HepG2 (cell line): Measurements from ENCODE around the gene ATP9A. TPM values are rescaled to one million over a fixed set of nuclear protein-coding genes. Genes with fewer than 3 reads are reported as not detected.

ENCODE experiments used
- ATAC-seq: fragments of 200-7000 bp; cut with Tn5 transposase; 3 replicates; pipeline ENCODE4 v1.9.1; 2020; ENCODE audit warnings: mild to moderate bottlenecking, moderate library complexity
- BruUV-seq: library from RNA; stranded (reverse); fragments of 400-500 nt; replicated peaks from 2 replicates; lab custom pipeline; 2021; lab: Mats Ljungman, UMichigan
- CTCF ChIA-PET: fragments of 300-600 bp; formaldehyde crosslinking; extraction: SDS; loops from one replicate; lab custom pipeline; 2021; ENCODE audit warnings: low total read pairs, inconsistent platforms, low intra/inter-chr PET ratio; lab: Yijun Ruan, JAX
- POLR2A ChIA-PET: fragments of 350-600 bp; sonication (Branson Sonifier 250); formaldehyde crosslinking; loops from one replicate; lab custom pipeline; 2020; ENCODE audit warnings: antibody characterized with exemption, inconsistent platforms; lab: Yijun Ruan, JAX
- DNase-seq: peaks from one replicate; pipeline ENCODE4 v3.0.0-alpha.2; 2015; ENCODE audit warnings: low spot score
- FAIRE-seq: peaks from 3 replicates; lab custom pipeline; 2011; peaks lifted over from hg19 to GRCh38; lab: Jason Lieb, UNC
- H2AFZ ChIP-seq: one replicate; pipeline ENCODE4 v1.6.1; 2011; ENCODE audit warnings: low read length, inconsistent platforms
- H3K27ac ChIP-seq: fragments of 300-600 bp; 3 replicates; pipeline ENCODE4 v1.8.0; 2011; ENCODE audit warnings: mixed run types, mild to moderate bottlenecking, mixed read lengths, low read length, inconsistent platforms; ENCODE audit not compliant: insufficient read depth; ENCODE audit errors: extremely low read length
- H3K27me3 ChIP-seq, 2 experiments: fragments of 200-600 bp in 1 of 2; 2 replicates in 1 of 2; 3 replicates in 1 of 2; pipeline versions ENCODE4 v1.6.0 to v1.8.0; 2011; ENCODE audit warnings: low read length in 2 of 2, mild to moderate bottlenecking in 2 of 2, moderate library complexity in 2 of 2, inconsistent platforms in 1 of 2; ENCODE audit not compliant: insufficient read depth in 2 of 2, control insufficient read depth in 1 of 2
- H3K36me3 ChIP-seq, 2 experiments: fragments of 200-600 bp in 1 of 2; replicated peaks in 1 of 2; 2 replicates in 1 of 2; 3 replicates in 1 of 2; pipeline versions ENCODE4 v1.5.1 to v1.8.0; 2011; ENCODE audit warnings: low read length in 2 of 2, inconsistent platforms in 1 of 2; ENCODE audit not compliant: insufficient read depth in 2 of 2, control insufficient read depth in 1 of 2
- H3K4me1 ChIP-seq: 2 replicates; pipeline ENCODE4 v1.5.1; 2012; ENCODE audit warnings: low read length, inconsistent platforms; ENCODE audit not compliant: insufficient read depth
- H3K4me2 ChIP-seq: 2 replicates; pipeline ENCODE4 v1.6.0; 2011; ENCODE audit warnings: low read depth, low read length, inconsistent platforms
- H3K4me3 ChIP-seq, 3 experiments: fragments of 200-600 bp in 1 of 3; sonication (generic), shearing (Covaris generic) in 1 of 3; replicated peaks in 1 of 3; 2 replicates each; pipeline ENCODE4 v1.5.1; 2011 to 2016; ENCODE audit warnings: low read length in 3 of 3, inconsistent platforms in 2 of 3, low read depth in 2 of 3, mild to moderate bottlenecking in 2 of 3, control low read depth in 1 of 3, mixed read lengths in 1 of 3; ENCODE audit not compliant: insufficient read depth in 1 of 3
- H3K79me2 ChIP-seq: one replicate; pipeline ENCODE4 v1.6.1; 2011; ENCODE audit warnings: low read length, inconsistent platforms; ENCODE audit not compliant: insufficient read depth
- H3K9ac ChIP-seq: 2 replicates; pipeline ENCODE4 v1.6.0; 2011; ENCODE audit warnings: mild to moderate bottlenecking, low read depth, low read length, inconsistent platforms; ENCODE audit not compliant: insufficient read depth
- H3K9me3 ChIP-seq: 2 replicates; pipeline ENCODE4 v1.5.1; 2012; ENCODE audit warnings: mild to moderate bottlenecking, low read length
- H4K20me1 ChIP-seq: 2 replicates; pipeline ENCODE4 v1.6.0; 2011; ENCODE audit warnings: inconsistent platforms, mild to moderate bottlenecking, low read length, moderate library complexity; ENCODE audit not compliant: insufficient read depth
- GABPA ChIP-seq, 2 experiments: IDR thresholded peaks; 2 replicates each; pipeline ENCODE4 v1.6.1; 2011 to 2016; ENCODE audit warnings: low read depth in 2 of 2, low read length in 1 of 2, missing biosample characterization in 1 of 2, missing genetic modification characterization in 1 of 2
- HCFC1 ChIP-seq: fragments of 150-350 bp; IDR thresholded peaks from 2 replicates; pipeline ENCODE4 v1.6.1; 2014; ENCODE audit warnings: low read depth, low read length
- HOXA3 ChIP-seq: sonication (generic); formaldehyde crosslinking; IDR thresholded peaks from 2 replicates; pipeline ENCODE4 v1.5.0; 2020; ENCODE audit warnings: missing genetic modification reagents
- KAT7 ChIP-seq: IDR thresholded peaks from 2 replicates; pipeline ENCODE4 v1.6.1; 2018; ENCODE audit warnings: borderline replicate concordance, missing compliant biosample characterization
- ONECUT2 ChIP-seq: sonication (generic); formaldehyde crosslinking; IDR thresholded peaks from 2 replicates; pipeline ENCODE4 v1.4.0; 2020; ENCODE audit warnings: missing genetic modification reagents
- PHF5A ChIP-seq: IDR thresholded peaks from one replicate; pipeline ENCODE4 v1.6.1; 2018; ENCODE audit warnings: low read depth, missing genetic modification reagents; ENCODE audit not compliant: unreplicated experiment
- RFXAP ChIP-seq: sonication (generic); formaldehyde crosslinking; IDR thresholded peaks from 2 replicates; pipeline ENCODE4 v1.4.0; 2020; ENCODE audit warnings: missing genetic modification reagents, borderline replicate concordance
- SALL1 ChIP-seq: sonication (generic); formaldehyde crosslinking; IDR thresholded peaks from 2 replicates; pipeline ENCODE4 v1.8.0; 2022; ENCODE audit warnings: mild to moderate bottlenecking, missing genetic modification reagents
- SMARCE1 ChIP-seq: fragments of 450-650 bp; IDR thresholded peaks from 2 replicates; pipeline ENCODE4 v1.6.1; 2017; ENCODE audit warnings: borderline replicate concordance
- SNRNP70 ChIP-seq: fragments of 200-400 bp; formaldehyde crosslinking; IDR thresholded peaks from 2 replicates; pipeline ENCODE4 v1.6.1; 2017; ENCODE audit warnings: mild to moderate bottlenecking, low read depth, low read length, moderate library complexity
- TEAD2 ChIP-seq: sonication (generic); formaldehyde crosslinking; IDR thresholded peaks from 2 replicates; pipeline ENCODE4 v1.9.0; 2021; ENCODE audit warnings: missing genetic modification reagents
- ZC3H13 ChIP-seq: sonication (generic); formaldehyde crosslinking; IDR thresholded peaks from 2 replicates; pipeline ENCODE4 v1.8.1; 2023; ENCODE audit warnings: mild to moderate bottlenecking, missing genetic modification reagents, moderate library complexity
- ZFP82 ChIP-seq: sonication (generic); formaldehyde crosslinking; IDR thresholded peaks from 2 replicates; pipeline ENCODE4 v1.5.1; 2020; ENCODE audit warnings: mild to moderate bottlenecking, missing genetic modification reagents, borderline replicate concordance
- ZNF432 ChIP-seq: sonication (generic); formaldehyde crosslinking; IDR thresholded peaks from 2 replicates; pipeline ENCODE4 v1.5.0; 2020; ENCODE audit warnings: missing genetic modification reagents, mild to moderate bottlenecking, borderline replicate concordance
- ZNF572 ChIP-seq: sonication (generic); formaldehyde crosslinking; IDR thresholded peaks from 2 replicates; pipeline ENCODE4 v1.5.1; 2020; ENCODE audit warnings: mild to moderate bottlenecking, missing genetic modification reagents
- ZUFSP ChIP-seq: sonication (generic); formaldehyde crosslinking; IDR thresholded peaks from 2 replicates; pipeline ENCODE4 v1.9.0; 2021; ENCODE audit warnings: missing genetic modification reagents, mild to moderate bottlenecking, borderline replicate concordance
- WGBS: methylation state at CpG from one replicate; pipeline ENCODE4 v1.1.6; 2017; ENCODE audit warnings: low lambda C conversion rate; 5-methylcytosine and 5-hydroxymethylcytosine counted together
- in situ Hi-C: cut with HindIII; loops from 2 replicates; pipeline ENCODE4 v1.10.0; 2017; ENCODE audit warnings: low pct_unique_long_range_greater_than_20kb; ENCODE audit not compliant: extremely low pct_ligation_motif_present
- intact Hi-C: fragments of 100-400 bp; cut with micrococcal nuclease; formaldehyde crosslinking; loops from one replicate; pipeline ENCODE4 v1.10.0; 2022; ENCODE audit not compliant: unreplicated experiment
- polyA plus RNA-seq, 8 experiments: library from polyadenylated mRNA; depleted of rRNA in 3 of 8; stranded (reverse) in 7 of 8; unstranded in 1 of 8; fragments of >200 nt; fragmentation: Illumina TruSeq in 4 of 8; extraction: Trizol in 4 of 8; gene quantifications; 2 replicates each; pipeline versions ENCODE4 v1.2.1 to v1.2.3, GENCODE V29; 2011 to 2016; ENCODE audit warnings: low read depth in 4 of 8, missing spikeins in 1 of 8, mixed read lengths in 1 of 8; ENCODE audit not compliant: insufficient read depth in 1 of 8
- total RNA-seq, 5 experiments: library from RNA; depleted of rRNA; stranded (reverse); fragments of >200 nt; fragmentation: Illumina TruSeq; extraction: Trizol; gene quantifications; 2 replicates each; pipeline ENCODE4 v1.2.3, GENCODE V29; 2016; ENCODE audit warnings: low read depth in 1 of 5

The ATP9A gene
- total and polyA plus RNA-seq, 2 of the 13 experiments (the other 11 are each of a cell fraction or from before 2014, with no cell fraction given), result 11.8 to 18.5 TPM

- ATAC-seq, result no peak
- Histone ChIP-seq H2AFZ (no peak overlapping the region), H3K4me2 (no peak overlapping the region), H3K4me3 (no peak overlapping the region), H3K79me2 (no peaks in the 10 kb centered on the region), H3K27ac (no peak overlapping the region), H3K4me1 (peaks cover 21% of the 10 kb centered on the region), H3K9me3 (no peaks in the 10 kb centered on the region), H4K20me1 (no peaks in the 10 kb centered on the region), H3K27me3 (peaks cover 2 to 12% of the 10 kb centered on the region in 2 experiments; a peak in 3 of 5 replicates), H3K36me3 (no peaks in the 10 kb centered on the region), H3K9ac (no peak overlapping the region)
- intact Hi-C loops (no loop called here), in situ Hi-C loops (no loop called here)
- FAIRE-seq, result no peak
- ChIA-PET CTCF (no interaction called here), POLR2A (no interaction called here)
- no peak for DNase-seq
- WGBS, result 81% methylated on average over 4 of the region's 4 CpGs
- no TSS peak for BruUV-seq
- TF ChIP-seq KAT7 (CRISPR knock-in tag), result no peak
- no peak for TF ChIP-seq RFXAP (CRISPR knock-in tag)
- TF ChIP-seq TEAD2, result no peak
- TF ChIP-seq ZC3H13, result no peak
- TF ChIP-seq ONECUT2, result no peak
- no peak for TF ChIP-seq ZNF432
- TF ChIP-seq PHF5A (CRISPR knock-in tag), result no peak
- TF ChIP-seq GABPA (IDR thresholded peaks at IDR 0.05; ENCODE audit: low read depth, low read length), result no peak
- no peak for TF ChIP-seq GABPA (CRISPR knock-in tag; IDR thresholded peaks at IDR 0.05; ENCODE audit: low read depth)
Measured at GRCh38 chr20:51772236-51772635, 4.0 kb upstream of the ATP9A start.

GRCh38 chr20:51769976-51770615 lies 1.9 kb upstream of the ATP9A start:
- Histone ChIP-seq H3K27ac (no peak overlapping the region), H2AFZ (no peak overlapping the region), H3K4me1 (peaks cover 27% of the 10 kb centered on the region), H3K79me2 (peaks cover 7% of the 10 kb centered on the region), H3K9ac (no peak overlapping the region), H3K36me3 (no peaks in the 10 kb centered on the region), H4K20me1 (no peaks in the 10 kb centered on the region), H3K9me3 (no peaks in the 10 kb centered on the region), H3K4me2 (no peak overlapping the region), H3K27me3 (peaks cover 0 to 12% of the 10 kb centered on the region in 2 experiments; a peak in 2 of 5 replicates), H3K4me3 (no peak overlapping the region)
- CTCF ChIA-PET, result interaction anchor here (1.6 kb wide), 1 partner anchor 11 kb away, joined by 3 read pairs; no protein-coding TSS in a partner anchor
- no peak for TF ChIP-seq SNRNP70
- TF ChIP-seq HOXA3 (CRISPR knock-in tag), result no peak
- TF ChIP-seq SALL1 (CRISPR knock-in tag), result no peak
- TF ChIP-seq ZNF572 (CRISPR knock-in tag), result no peak
- no peak for TF ChIP-seq ZUFSP (CRISPR knock-in tag)
- no peak for TF ChIP-seq HCFC1
- TF ChIP-seq ZFP82 (CRISPR knock-in tag), result no peak
- no peak for TF ChIP-seq SMARCE1
- POLR2A ChIA-PET, result interaction anchor here (1.2 kb wide), 1 partner anchor 11 kb away, joined by 3 read pairs; no protein-coding TSS in a partner anchor
- no peak for DNase-seq
- intact Hi-C loops (no loop called here), in situ Hi-C loops (no loop called here)
- BruUV-seq, result no TSS peak
- no peak for FAIRE-seq
- ATAC-seq, result no peak
- 71% methylated on average over 9 of the region's 9 CpGs for WGBS
